ENCODE data around the gene KANK2. TPM values are rescaled to one million over a fixed set of nuclear protein-coding genes. Genes with fewer than 3 reads are reported as not detected.

KANK2 gene
- polyA plus RNA-seq (2012; rRNA removed) = 63.9 and 92.4 TPM in 2 replicates
- 53.5 and 70.6 TPM in 2 replicates for polyA plus RNA-seq (2012; cell fraction: cytosol; rRNA removed)
- 95.9 and 113 TPM in 2 replicates for polyA plus RNA-seq (2012; cell fraction: nucleus; rRNA removed)

DNA sequence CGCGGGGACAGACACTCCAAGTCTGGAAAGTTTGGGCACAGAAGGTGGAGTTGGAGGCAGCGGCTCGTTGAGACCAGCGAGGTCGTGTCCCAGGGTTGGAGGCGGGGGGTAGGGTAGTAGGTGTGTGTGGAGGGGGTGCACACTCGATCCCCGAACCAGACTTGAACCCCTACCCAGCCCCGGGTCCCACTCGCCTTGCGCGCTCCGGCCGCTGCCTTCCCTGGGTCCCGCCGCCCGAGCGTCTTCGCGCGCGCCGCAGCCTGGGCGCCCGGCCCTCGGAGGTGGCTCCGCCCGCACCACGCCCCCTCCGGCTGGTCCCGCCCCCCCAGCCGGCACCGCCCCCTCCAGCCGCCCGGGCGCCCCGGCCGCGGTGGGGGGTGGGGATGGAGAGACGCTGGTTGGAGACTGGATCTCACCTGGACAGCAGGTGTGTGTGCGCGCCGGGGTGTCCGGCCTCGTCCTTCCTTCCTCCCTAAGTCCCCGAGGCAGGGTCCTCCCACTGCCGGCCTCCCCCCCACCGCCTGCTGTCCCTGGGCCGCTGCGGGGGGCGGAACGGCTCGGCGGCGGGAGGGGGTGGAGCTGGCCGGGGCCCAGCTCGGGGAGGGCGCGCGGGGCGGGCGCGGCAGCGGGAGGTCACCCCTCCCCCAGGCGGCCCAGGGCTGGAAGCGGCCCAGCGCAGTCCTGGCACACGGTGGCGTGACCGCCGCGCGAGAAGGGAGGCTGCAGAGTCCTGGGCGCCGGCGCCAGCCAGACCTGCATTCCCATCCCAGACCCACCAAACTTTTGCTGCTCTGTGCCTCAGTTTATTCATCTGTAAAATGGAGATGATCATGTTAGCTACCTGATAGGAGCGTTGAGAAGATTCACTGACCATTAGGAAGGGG, at the start of gene KANK2:
Gene KANK2, minus strand, starts transcription at position 255 of the 884 bp plus-strand sequence. CDS start 3,034 bp downstream, outside the sequence.
- peak within 1 kb of the TSS; percentile 80 to 86 for H3K4me3 ChIP-seq (ENCODE audit: low read depth in 2 of 2, low read length in 1 of 2)
- peaks cover 6% of the 10 kb centered on the region for H3F3A ChIP-seq (replicated peaks; ENCODE audit: insufficient read depth)
- WGBS (ENCODE audit: low lambda C conversion rate) = 6% methylated on average over 8 of the region's 78 CpGs
- no peaks in the 10 kb centered on the region for H3K9me2 ChIP-seq
- H3K79me2 ChIP-seq (ENCODE audit: insufficient read depth) = peaks cover 41% of the 10 kb centered on the region
- H3K9me3 ChIP-seq = no peaks in the 10 kb centered on the region
- H3K4me2 ChIP-seq = peak within 1 kb of the TSS; percentile 95
- H2AFZ ChIP-seq (ENCODE audit: low read depth) = 0 out of 2 replicates have a peak within 1 kb of the TSS, but pooled peaks have one; percentile 68
- CTCF ChIA-PET = interaction anchor here (0.6 to 2.2 kb wide), 7 partner anchors 10 to 256 kb away, joined by 3 to 18 read pairs (median 4); no protein-coding TSS in a partner anchor
- H3K9ac ChIP-seq = peak within 1 kb of the TSS; percentile 91
- DNase-seq = peak; percentile 99
- TF ChIP-seq SMC3 (IDR thresholded peaks at IDR 0.05; ENCODE audit: low read depth, low read length) (peak; percentile 26; the same call in 1 of the 2 replicates), USF2 (IDR thresholded peaks at IDR 0.05; ENCODE audit: borderline replicate concordance, low read depth, low read length) (no peak), TAF1 (IDR thresholded peaks at IDR 0.05; ENCODE audit: borderline replicate concordance, low read depth, low read length) (no peak), EP300 (IDR thresholded peaks at IDR 0.05; ENCODE audit: borderline replicate concordance in 1 of 2, low read depth in 1 of 2, low read length in 1 of 2) (peak in 1 of 2 experiments; percentile 26; a peak in 1 of 4 replicates), ZBTB33 (IDR thresholded peaks at IDR 0.05; ENCODE audit: borderline replicate concordance, low read depth) (no peak), EZH2phosphoT487 (IDR thresholded peaks at IDR 0.05; ENCODE audit: borderline replicate concordance, low read depth) (no peak), MXI1 (IDR thresholded peaks at IDR 0.05; ENCODE audit: low read depth, low read length) (no peak; the same call in 1 of the 2 replicates), CHD2 (IDR thresholded peaks at IDR 0.05; ENCODE audit: low read length, partially characterized antibody) (peak; percentile 75), RXRA (IDR thresholded peaks at IDR 0.05; ENCODE audit: borderline replicate concordance, low read depth) (peak; percentile 51; the same call in 1 of the 2 replicates), PBX3 (IDR thresholded peaks at IDR 0.05) (no peak; the same call in 1 of the 2 replicates), TEAD4 (IDR thresholded peaks at IDR 0.05; ENCODE audit: borderline replicate concordance, insufficient read depth) (no peak), RCOR1 (IDR thresholded peaks at IDR 0.05; ENCODE audit: low read length) (peak; percentile 92), FOXJ3 (CRISPR knock-in tag; IDR thresholded peaks at IDR 0.05) (no peak), TCF12 (IDR thresholded peaks at IDR 0.05) (peak; percentile 26; the same call in 1 of the 2 replicates), RAD21 (IDR thresholded peaks at IDR 0.05; ENCODE audit: low read length) (peak; percentile 49), NFIC (IDR thresholded peaks at IDR 0.05; ENCODE audit: borderline replicate concordance) (peak; percentile 74), POLR2AphosphoS5 (IDR thresholded peaks at IDR 0.05; ENCODE audit: low read depth, low read length) (peak; percentile 53), NRF1 (IDR thresholded peaks at IDR 0.05; ENCODE audit: low read depth, low read length) (no peak)
- TF ChIP-seq, protein P1, sequence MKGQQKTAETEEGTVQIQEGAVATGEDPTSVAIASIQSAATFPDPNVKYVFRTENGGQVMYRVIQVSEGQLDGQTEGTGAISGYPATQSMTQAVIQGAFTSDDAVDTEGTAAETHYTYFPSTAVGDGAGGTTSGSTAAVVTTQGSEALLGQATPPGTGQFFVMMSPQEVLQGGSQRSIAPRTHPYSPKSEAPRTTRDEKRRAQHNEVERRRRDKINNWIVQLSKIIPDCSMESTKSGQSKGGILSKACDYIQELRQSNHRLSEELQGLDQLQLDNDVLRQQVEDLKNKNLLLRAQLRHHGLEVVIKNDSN (IDR thresholded peaks at IDR 0.05; ENCODE audit: borderline replicate concordance, low read depth) = no peak
- TF ChIP-seq, protein P2, sequence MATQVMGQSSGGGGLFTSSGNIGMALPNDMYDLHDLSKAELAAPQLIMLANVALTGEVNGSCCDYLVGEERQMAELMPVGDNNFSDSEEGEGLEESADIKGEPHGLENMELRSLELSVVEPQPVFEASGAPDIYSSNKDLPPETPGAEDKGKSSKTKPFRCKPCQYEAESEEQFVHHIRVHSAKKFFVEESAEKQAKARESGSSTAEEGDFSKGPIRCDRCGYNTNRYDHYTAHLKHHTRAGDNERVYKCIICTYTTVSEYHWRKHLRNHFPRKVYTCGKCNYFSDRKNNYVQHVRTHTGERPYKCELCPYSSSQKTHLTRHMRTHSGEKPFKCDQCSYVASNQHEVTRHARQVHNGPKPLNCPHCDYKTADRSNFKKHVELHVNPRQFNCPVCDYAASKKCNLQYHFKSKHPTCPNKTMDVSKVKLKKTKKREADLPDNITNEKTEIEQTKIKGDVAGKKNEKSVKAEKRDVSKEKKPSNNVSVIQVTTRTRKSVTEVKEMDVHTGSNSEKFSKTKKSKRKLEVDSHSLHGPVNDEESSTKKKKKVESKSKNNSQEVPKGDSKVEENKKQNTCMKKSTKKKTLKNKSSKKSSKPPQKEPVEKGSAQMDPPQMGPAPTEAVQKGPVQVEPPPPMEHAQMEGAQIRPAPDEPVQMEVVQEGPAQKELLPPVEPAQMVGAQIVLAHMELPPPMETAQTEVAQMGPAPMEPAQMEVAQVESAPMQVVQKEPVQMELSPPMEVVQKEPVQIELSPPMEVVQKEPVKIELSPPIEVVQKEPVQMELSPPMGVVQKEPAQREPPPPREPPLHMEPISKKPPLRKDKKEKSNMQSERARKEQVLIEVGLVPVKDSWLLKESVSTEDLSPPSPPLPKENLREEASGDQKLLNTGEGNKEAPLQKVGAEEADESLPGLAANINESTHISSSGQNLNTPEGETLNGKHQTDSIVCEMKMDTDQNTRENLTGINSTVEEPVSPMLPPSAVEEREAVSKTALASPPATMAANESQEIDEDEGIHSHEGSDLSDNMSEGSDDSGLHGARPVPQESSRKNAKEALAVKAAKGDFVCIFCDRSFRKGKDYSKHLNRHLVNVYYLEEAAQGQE (IDR thresholded peaks at IDR 0.05; ENCODE audit: low read depth, low read length) = no peak
- TF ChIP-seq, protein P3, sequence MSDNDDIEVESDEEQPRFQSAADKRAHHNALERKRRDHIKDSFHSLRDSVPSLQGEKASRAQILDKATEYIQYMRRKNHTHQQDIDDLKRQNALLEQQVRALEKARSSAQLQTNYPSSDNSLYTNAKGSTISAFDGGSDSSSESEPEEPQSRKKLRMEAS (IDR thresholded peaks at IDR 0.05; ENCODE audit: low read depth) = peak; percentile 71; the same call in 1 of the 2 replicates
- peaks cover 5 to 16% of the 10 kb centered on the region in 2 experiments; a peak in 2 of 4 replicates for H3K4me1 ChIP-seq (ENCODE audit: control insufficient read depth in 1 of 2, insufficient read depth in 2 of 2, low read depth in 1 of 2, low read length in 1 of 2)
- H3K36me3 ChIP-seq (replicated peaks in 1 of 2; ENCODE audit: control insufficient read depth in 1 of 2, insufficient read depth in 2 of 2, low read length in 1 of 2) = peaks cover 8 to 22% of the 10 kb centered on the region in 2 experiments
- no peaks in the 10 kb centered on the region for H3K27me3 ChIP-seq (ENCODE audit: insufficient read depth)
- H3K27ac ChIP-seq (ENCODE audit: low read depth in 2 of 2, low read length in 1 of 2) = peak within 1 kb of the TSS; percentile 57 to 89
- POLR2A ChIA-PET = interaction anchor here (0.6 to 1.0 kb wide), 2 partner anchors 17 to 59 kb away, joined by 4 read pairs; no protein-coding TSS in a partner anchor
- H4K20me1 ChIP-seq (ENCODE audit: insufficient read depth) = peaks cover 15% of the 10 kb centered on the region

Data from SK-N-SH (cell line).